NCI-H1417 (cell line): ENCODE results near the gene ARF3.

ENCODE experiments used
- DNase-seq, 3 experiments: peaks; one replicate each; lab custom pipeline; 2025; lab: John Stamatoyannopoulos, UW

The ARF3 gene

GRCh38 chr12:48957141-48958048, at the start of gene ARF3:
Gene ARF3 (minus strand): TSS chr12:48957487. CDS start chr12:48941095, 16,392 bp downstream.
- DNase-seq, result peak; percentile 97 to 98 (median 98)

GRCh38 chr12:49000346-49000745, 43.1 kb upstream of the ARF3 start:
- DNase-seq, result peak in 1 of 3 experiments; percentile 52

GRCh38 chr12:48999371-49000131, 42.3 kb upstream of the ARF3 start, which contains the start of gene DDN:
Gene DDN (minus strand): TSS chr12:48999375. CDS start chr12:48999287, 88 bp downstream.
- DNase-seq, result peak; percentile 20 to 66 (median 58)

- DNase-seq, result peak in 2 of 3 experiments; percentile 56 to 69
Observed at GRCh38 chr12:48998497-48999353, 41.4 kb upstream of the ARF3 start.

- peak; percentile 25 to 69 (median 65) for DNase-seq
Observed at GRCh38 chr12:48997719-48998496, 40.6 kb upstream of the ARF3 start.

- peak; percentile 75 to 81 (median 81) for DNase-seq
Observed at GRCh38 chr12:48996794-48997718, 39.8 kb upstream of the ARF3 start.

- DNase-seq, result peak; percentile 78 to 90 (median 80)
Observed at GRCh38 chr12:48995086-48995879, 38.0 kb upstream of the ARF3 start.

- DNase-seq, result no peak
Observed at GRCh38 chr12:48994224-48995085, 37.2 kb upstream of the ARF3 start.

- no peak for DNase-seq
Observed at GRCh38 chr12:48993787-48994186, 36.5 kb upstream of the ARF3 start.

- no peak for DNase-seq
Observed at GRCh38 chr12:48991247-48992050, 34.2 kb upstream of the ARF3 start.

GRCh38 chr12:48990552-48990951, 33.3 kb upstream of the ARF3 start:
- peak in 2 of 3 experiments; percentile 21 to 67 for DNase-seq

GRCh38 chr12:48988030-48988649, 30.9 kb upstream of the ARF3 start:
- peak in 2 of 3 experiments; percentile 46 to 64 for DNase-seq

- DNase-seq, result peak in 2 of 3 experiments; percentile 77 to 90
Observed at GRCh38 chr12:48986720-48987291, 29.5 kb upstream of the ARF3 start.

- DNase-seq, result no peak
Observed at GRCh38 chr12:48985901-48986300, 28.6 kb upstream of the ARF3 start.

- DNase-seq, result peak in 1 of 3 experiments; percentile 39
Observed at GRCh38 chr12:48985475-48985897, 28.2 kb upstream of the ARF3 start.
